CD14-positive monocyte (primary cell): ENCODE measurements around the gene TLCD2. TPM values are rescaled to one million over a fixed set of nuclear protein-coding genes. Genes with fewer than 3 reads are reported as not detected.
"Not testable (repeated sequence)": the region's sequence is repeated elsewhere in the genome, so short reads cannot be mapped to it uniquely, and the experiment has no call there.

ENCODE experiments used
- DNase-seq, 3 donors: peaks; one replicate each; pipeline ENCODE4 v3.0.0-alpha.2; 2011 to 2022
- H2AFZ ChIP-seq: 2 replicates; pipeline ENCODE4 v1.6.0; 2012; ENCODE audit warnings: mild to moderate bottlenecking, low read depth, low read length, inconsistent platforms; ENCODE audit not compliant: insufficient read depth, poor library complexity, severe bottlenecking
- H3K27ac ChIP-seq, 2 donors: 1 replicate in 1 of 2; 2 replicates in 1 of 2; pipeline ENCODE4 v1.5.1; 2012 to 2013; ENCODE audit warnings: low read length in 2 of 2, control low read depth in 1 of 2, inconsistent platforms in 1 of 2, low read depth in 1 of 2, mild to moderate bottlenecking in 1 of 2
- H3K27me3 ChIP-seq, 2 donors: one replicate each; pipeline versions ENCODE4 v1.6.0 to v1.6.1; 2011 to 2013; ENCODE audit warnings: low read length in 2 of 2; ENCODE audit not compliant: control insufficient read depth in 2 of 2, insufficient read depth in 2 of 2
- H3K36me3 ChIP-seq, 2 donors: replicated peaks in 1 of 2; 1 replicate in 1 of 2; 2 replicates in 1 of 2; pipeline versions ENCODE4 v1.5.1 to v1.6.1; 2012 to 2013; ENCODE audit warnings: low read length in 2 of 2, control low read depth in 1 of 2, inconsistent platforms in 1 of 2, mild to moderate bottlenecking in 1 of 2; ENCODE audit not compliant: insufficient read depth in 2 of 2, control insufficient read depth in 1 of 2
- H3K4me1 ChIP-seq, 2 donors: 1 replicate in 1 of 2; 2 replicates in 1 of 2; pipeline versions ENCODE4 v1.5.1 to v1.6.1; 2012 to 2013; ENCODE audit warnings: low read length in 2 of 2, control low read depth in 1 of 2, inconsistent platforms in 1 of 2, mild to moderate bottlenecking in 1 of 2, moderate library complexity in 1 of 2; ENCODE audit not compliant: insufficient read depth in 2 of 2, control insufficient read depth in 1 of 2
- H3K4me2 ChIP-seq: replicated peaks from 2 replicates; pipeline ENCODE3; 2012; ENCODE audit warnings: low read length, moderate library complexity, mild to moderate bottlenecking; ENCODE audit not compliant: poor library complexity, severe bottlenecking; ENCODE audit errors: extremely low read depth
- H3K4me3 ChIP-seq, 3 experiments: fragments of 200-600 bp in 1 of 3; sonication (generic) in 1 of 3; replicated peaks in 1 of 3; 1 replicate in 2 of 3; 2 replicates in 1 of 3; pipeline ENCODE4 v1.5.1; 2011 to 2013; ENCODE audit warnings: low read length in 3 of 3, mild to moderate bottlenecking in 3 of 3, control low read depth in 2 of 3, low read depth in 2 of 3, inconsistent platforms in 1 of 3, moderate library complexity in 1 of 3
- H3K79me2 ChIP-seq: 2 replicates; pipeline ENCODE4 v1.6.0; 2012; ENCODE audit warnings: mild to moderate bottlenecking, control low read depth, inconsistent platforms, low read length, moderate library complexity; ENCODE audit not compliant: insufficient read depth
- H3K9ac ChIP-seq: 2 replicates; pipeline ENCODE4 v1.6.0; 2017; ENCODE audit warnings: low read length, mild to moderate bottlenecking; ENCODE audit not compliant: insufficient read depth, poor library complexity, severe bottlenecking
- H3K9me3 ChIP-seq, 2 donors: replicated peaks in 1 of 2; 1 replicate in 1 of 2; 2 replicates in 1 of 2; pipeline versions ENCODE4 v1.5.1 to v1.6.1; 2012 to 2013; ENCODE audit warnings: low read length in 2 of 2, control low read depth in 1 of 2; ENCODE audit not compliant: control insufficient read depth in 1 of 2, insufficient read depth in 1 of 2
- H4K20me1 ChIP-seq: 2 replicates; pipeline ENCODE4 v1.6.0; 2012; ENCODE audit warnings: mild to moderate bottlenecking, low read length, control low read depth, moderate library complexity; ENCODE audit not compliant: insufficient read depth
- H3K27ac Mint-ChIP-seq, 7 donors: one replicate each; pipeline ENCODE4 v1.8.0; 2020; ENCODE audit warnings: mild to moderate bottlenecking in 7 of 7, mixed read lengths in 7 of 7, moderate library complexity in 6 of 7, inconsistent platforms in 2 of 7
- H3K27me3 Mint-ChIP-seq, 3 donors: one replicate each; pipeline ENCODE4 v1.8.0; 2021 to 2022; ENCODE audit warnings: low read depth in 3 of 3, mild to moderate bottlenecking in 3 of 3, mixed read lengths in 3 of 3, moderate library complexity in 3 of 3, inconsistent platforms in 1 of 3
- H3K36me3 Mint-ChIP-seq, 2 donors: one replicate each; pipeline ENCODE4 v1.8.0; 2020; ENCODE audit warnings: mixed read lengths in 2 of 2, inconsistent platforms in 1 of 2, mild to moderate bottlenecking in 1 of 2
- H3K4me1 Mint-ChIP-seq: one replicate; pipeline ENCODE4 v1.8.0; 2020; ENCODE audit warnings: mild to moderate bottlenecking, mixed read lengths
- H3K4me3 Mint-ChIP-seq, 2 donors: one replicate each; pipeline ENCODE4 v1.8.0; 2020; ENCODE audit warnings: mild to moderate bottlenecking in 2 of 2, mixed read lengths in 2 of 2, moderate library complexity in 1 of 2
- H3K9me3 Mint-ChIP-seq, 7 donors: one replicate each; pipeline ENCODE4 v1.8.0; 2020 to 2022; ENCODE audit warnings: mixed read lengths in 7 of 7, mild to moderate bottlenecking in 6 of 7, moderate library complexity in 6 of 7, inconsistent platforms in 2 of 7
- CTCF ChIP-seq: fragments of 200-600 bp; IDR thresholded peaks from one replicate; pipeline ENCODE4 v1.8.0; 2022; ENCODE audit warnings: antibody characterized with exemption, mild to moderate bottlenecking
- WGBS: methylation state at CpG from one replicate; pipeline ENCODE4 v1.1.5; 2013; ENCODE audit warnings: missing lambda C conversion rate; ENCODE audit not compliant: insufficient coverage; 5-methylcytosine and 5-hydroxymethylcytosine counted together
- intact Hi-C, 2 donors: fragments of 100-400 bp; cut with micrococcal nuclease; formaldehyde crosslinking; loops; one replicate each; pipeline versions ENCODE4 v1.15.0 to v1.15.1; 2023
- polyA plus RNA-seq, 3 donors: library from polyadenylated mRNA; depleted of rRNA in 1 of 3; unstranded in 2 of 3; stranded (reverse) in 1 of 3; fragments of 300-500 nt in 2 of 3; fragments of >200 nt in 1 of 3; fragmentation: Illumina TruSeq in 2 of 3; gene quantifications; 1 replicate in 2 of 3; 2 replicates in 1 of 3; pipeline ENCODE4 v1.2.3, GENCODE V29; 2012 to 2021

The TLCD2 gene
- polyA plus RNA-seq, 3 donors = 0.03 TPM; not detected in 2

DNA sequence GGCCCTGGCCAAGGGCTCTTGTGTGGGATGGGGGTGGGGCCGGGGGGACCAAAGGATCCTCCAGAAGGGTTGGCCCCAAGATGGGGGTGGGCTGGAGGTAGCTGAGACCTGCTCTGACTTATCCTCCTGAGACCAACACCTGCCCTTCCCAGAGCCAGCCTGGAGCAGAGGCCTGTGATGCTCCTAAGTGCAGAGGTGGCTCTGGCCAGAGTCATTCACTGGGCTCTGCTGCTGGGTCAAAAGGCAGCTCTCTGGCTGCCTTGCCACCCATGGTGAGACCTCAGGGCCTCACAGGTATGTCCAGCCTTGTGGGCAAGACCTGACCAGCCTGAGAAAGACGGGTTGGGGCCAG, 32.9 kb upstream of the TLCD2 start:
- peaks cover 2 to 5% (median 2%) of the 10 kb centered on the region in 3 donors for H3K27me3 Mint-ChIP-seq
- Histone ChIP-seq H3K4me2 (no peak overlapping the region), H3K9ac (no peak overlapping the region), H3K9me3 (no peaks in the 10 kb centered on the region), H3K4me1 (peaks cover 0 to 2% of the 10 kb centered on the region in 2 donors), H3K79me2 (no peaks in the 10 kb centered on the region), H3K27ac (no peak overlapping the region), H2AFZ (no peak overlapping the region), H3K36me3 (peaks cover 2% of the 10 kb centered on the region in 2 donors), H3K27me3 (no peaks in the 10 kb centered on the region), H3K4me3 (no peak overlapping the region), H4K20me1 (peaks cover 3% of the 10 kb centered on the region)
- peaks cover 0 to 4% (median 1%) of the 10 kb centered on the region in 7 donors for H3K9me3 Mint-ChIP-seq
- no peaks in the 10 kb centered on the region for H3K4me1 Mint-ChIP-seq
- WGBS = 83% methylated on average over 1 of the region's 2 CpGs
- peaks cover 2 to 3% of the 10 kb centered on the region in 2 donors for H3K36me3 Mint-ChIP-seq
- intact Hi-C loops = no loop called here
- H3K27ac Mint-ChIP-seq = no peak overlapping the region
- no peak overlapping the region for H3K4me3 Mint-ChIP-seq
- no peak for TF ChIP-seq CTCF
- no peak for DNase-seq

GRCh38 chr17:1742371-1743087, 32.4 kb upstream of the TLCD2 start, which contains the start of gene SERPINF2:
Gene SERPINF2 (plus strand): TSS chr17:1742871. CDS start chr17:1744996, 2,125 bp downstream.
- intact Hi-C loops = no loop called here
- H3K9ac ChIP-seq = no peak within 1 kb of the TSS

GRCh38 chr17:1741899-1742298, 31.7 kb upstream of the TLCD2 start:
- Histone ChIP-seq H4K20me1 (peaks cover 14% of the 10 kb centered on the region), H3K36me3 (peaks cover 14% of the 10 kb centered on the region in 2 donors), H3K4me1 (peaks cover 0 to 13% of the 10 kb centered on the region in 2 donors)
- H3K4me1 Mint-ChIP-seq, H3K4me3 Mint-ChIP-seq, DNase-seq, intact Hi-C loops, H3K27me3 ChIP-seq, H3K9me3 ChIP-seq, H3K9ac ChIP-seq, H3K9me3 Mint-ChIP-seq, H3K4me3 ChIP-seq, H3K27me3 Mint-ChIP-seq, H3K27ac ChIP-seq, H2AFZ ChIP-seq, H3K4me2 ChIP-seq, H3K79me2 ChIP-seq: not testable (repeated sequence)
- WGBS = 100% methylated on average over 1 of the region's 7 CpGs
- H3K36me3 Mint-ChIP-seq = peaks cover 14% of the 10 kb centered on the region in 2 donors
- H3K27ac Mint-ChIP-seq = peak overlapping the region in 1 of 7 donors; percentile 9

More at GRCh38 chr17:1742371-1743087, 32.4 kb upstream of the TLCD2 start, which contains the start of gene SERPINF2:
- Histone ChIP-seq H3K9me3 (no peaks in the 10 kb centered on the region), H3K27ac (no peak within 1 kb of the TSS), H3K4me1 (peaks cover 0 to 7% of the 10 kb centered on the region in 2 donors), H2AFZ (no peak within 1 kb of the TSS), H3K4me2 (no peak within 1 kb of the TSS), H4K20me1 (peaks cover 9% of the 10 kb centered on the region), H3K79me2 (no peaks in the 10 kb centered on the region), H3K36me3 (peaks cover 7 to 8% of the 10 kb centered on the region in 2 donors), H3K27me3 (no peaks in the 10 kb centered on the region), H3K4me3 (no peak within 1 kb of the TSS)
- no peak for TF ChIP-seq CTCF
- Mint-ChIP-seq H3K4me1 (no peaks in the 10 kb centered on the region), H3K27ac (peak within 1 kb of the TSS in 1 of 7 donors; percentile 9), H3K36me3 (peaks cover 8% of the 10 kb centered on the region in 2 donors), H3K4me3 (no peak within 1 kb of the TSS), H3K27me3 (peaks cover 2 to 5% (median 4%) of the 10 kb centered on the region in 3 donors), H3K9me3 (peaks cover 0 to 3% (median 0%) of the 10 kb centered on the region in 7 donors)
- no peak for DNase-seq
- 72% methylated on average over 4 of the region's 10 CpGs for WGBS
